GM12878 (cell line): Measurements from ENCODE around the gene RARB. TPM values are rescaled to one million over a fixed set of nuclear protein-coding genes. Genes with fewer than 3 reads are reported as not detected.

Experiments
- ATAC-seq: fragments of 200-7000 bp; cut with Tn5 transposase; 3 replicates; pipeline ENCODE4 v1.9.1; 2020; ENCODE audit warnings: mild to moderate bottlenecking, moderate library complexity
- BruUV-seq: library from RNA; stranded (reverse); fragments of 400-500 nt; replicated peaks from 2 replicates; lab custom pipeline; 2021; lab: Mats Ljungman, UMichigan
- CTCF ChIA-PET: fragments of 300-600 bp; sonication (Branson Sonifier 250); formaldehyde crosslinking; extraction: SDS; loops from one replicate; lab custom pipeline; 2021; ENCODE audit warnings: inconsistent platforms; lab: Yijun Ruan, JAX
- POLR2A ChIA-PET: fragments of 350-600 bp; formaldehyde crosslinking; extraction: SDS; loops from one replicate; lab custom pipeline; 2021; ENCODE audit warnings: inconsistent platforms; lab: Charles Lee
- RAD21 ChIA-PET: fragments of 300-600 bp; sonication (Branson Sonifier 250); formaldehyde crosslinking; loops from one replicate; lab custom pipeline; 2023; ENCODE audit warnings: antibody characterized with exemption; ENCODE audit not compliant: unreplicated experiment; lab: Charles Lee
- SMC1A ChIA-PET: fragments of 300-600 bp; sonication (Branson Sonifier 250); formaldehyde crosslinking; loops from one replicate; lab custom pipeline; 2023; ENCODE audit not compliant: unreplicated experiment, uncharacterized antibody; lab: Charles Lee
- DNase-seq: peaks from one replicate; pipeline ENCODE4 v3.0.0-alpha.2; 2011; ENCODE audit warnings: low read depth, low spot score
- FAIRE-seq: peaks from 3 replicates; lab custom pipeline; 2011; peaks lifted over from hg19 to GRCh38; lab: Jason Lieb, UNC
- H2AFZ ChIP-seq: 2 replicates; pipeline ENCODE4 v1.6.0; 2011; ENCODE audit warnings: low read depth, low read length, control low read depth; ENCODE audit not compliant: control insufficient read depth
- H3K27ac ChIP-seq: 2 replicates; pipeline ENCODE4 v1.5.1; 2011; ENCODE audit warnings: control low read depth; ENCODE audit not compliant: control insufficient read depth, insufficient read depth
- H3K27me3 ChIP-seq, 2 experiments: replicated peaks in 1 of 2; 2 replicates each; pipeline versions ENCODE4 v1.6.0 to v1.6.1; 2011; ENCODE audit warnings: low read length in 1 of 2; ENCODE audit not compliant: control insufficient read depth in 2 of 2, insufficient read depth in 2 of 2
- H3K36me3 ChIP-seq, 2 experiments: 2 replicates each; pipeline ENCODE4 v1.5.1; 2011; ENCODE audit warnings: low read length in 1 of 2; ENCODE audit not compliant: control insufficient read depth in 2 of 2, insufficient read depth in 2 of 2
- H3K4me1 ChIP-seq: 2 replicates; pipeline ENCODE4 v1.6.1; 2011; ENCODE audit warnings: mild to moderate bottlenecking, low read length, moderate library complexity, mixed read lengths; ENCODE audit not compliant: control insufficient read depth, insufficient read depth
- H3K4me2 ChIP-seq: 2 replicates; pipeline ENCODE4 v1.6.0; 2011; ENCODE audit warnings: control low read depth; ENCODE audit not compliant: control insufficient read depth, insufficient read depth
- H3K4me3 ChIP-seq: fragments of 200-600 bp; sonication (generic); 2 replicates; pipeline ENCODE4 v1.5.1; 2016
- H3K79me2 ChIP-seq: 2 replicates; pipeline ENCODE4 v1.6.0; 2011; ENCODE audit warnings: low read length; ENCODE audit not compliant: control insufficient read depth, insufficient read depth
- H3K9ac ChIP-seq: 2 replicates; pipeline ENCODE4 v1.8.0; 2011; ENCODE audit warnings: low read length, control low read depth, mixed read lengths; ENCODE audit not compliant: control insufficient read depth, insufficient read depth
- H3K9me3 ChIP-seq: replicated peaks from 3 replicates; pipeline ENCODE4 v1.5.1; 2011; ENCODE audit warnings: mild to moderate bottlenecking, low read length; ENCODE audit not compliant: control insufficient read depth, insufficient read depth
- H4K20me1 ChIP-seq: 2 replicates; pipeline ENCODE4 v1.6.0; 2011; ENCODE audit not compliant: control insufficient read depth, insufficient read depth
- CBX3 ChIP-seq: fragments of 200-600 bp; sonication (generic); IDR thresholded peaks from 2 replicates; pipeline ENCODE4 v1.6.1; 2016; ENCODE audit warnings: low read depth, borderline replicate concordance
- CTCF ChIP-seq, 3 experiments: IDR thresholded peaks in 2 of 3; conservative IDR thresholded peaks in 1 of 3; 2 replicates each; pipeline ENCODE4 v1.5.1; 2011; ENCODE audit warnings: low read depth in 3 of 3, low read length in 3 of 3, mild to moderate bottlenecking in 3 of 3, control low read depth in 2 of 3, moderate library complexity in 2 of 3, inconsistent platforms in 1 of 3, mixed read lengths in 1 of 3; ENCODE audit not compliant: control insufficient read depth in 2 of 3, insufficient read depth in 1 of 3; ENCODE audit errors: extremely low read depth in 1 of 3
- E2F8 ChIP-seq: fragments of 450-650 bp; IDR thresholded peaks from 2 replicates; pipeline ENCODE4 v1.6.1; 2018; ENCODE audit warnings: mild to moderate bottlenecking, low read depth, moderate library complexity; ENCODE audit not compliant: partially characterized antibody
- ELK1 ChIP-seq: IDR thresholded peaks from 2 replicates; pipeline ENCODE4 v1.6.1; 2012; ENCODE audit warnings: low read depth, low read length, improper control_type of control experiment
- GABPA ChIP-seq: IDR thresholded peaks from 2 replicates; pipeline ENCODE4 v1.6.1; 2014; ENCODE audit warnings: antibody characterized with exemption, low read depth, mild to moderate bottlenecking, inconsistent platforms
- HDAC2 ChIP-seq: fragments of 200-600 bp; sonication (generic); IDR thresholded peaks from 2 replicates; pipeline ENCODE4 v1.6.1; 2017
- KAT2A ChIP-seq: conservative IDR thresholded peaks from 2 replicates; pipeline ENCODE4 v1.6.1; 2011; ENCODE audit warnings: low read depth, low read length; ENCODE audit not compliant: control insufficient read depth
- NR2C1 ChIP-seq: fragments of 450-650 bp; IDR thresholded peaks from 2 replicates; pipeline ENCODE4 v1.6.1; 2017; ENCODE audit warnings: antibody characterized with exemption, mild to moderate bottlenecking, moderate library complexity
- NR2C2 ChIP-seq: IDR thresholded peaks from 2 replicates; pipeline ENCODE4 v1.6.1; 2011; ENCODE audit warnings: borderline replicate concordance, low read depth; ENCODE audit not compliant: control insufficient read depth, insufficient read length
- RFX5 ChIP-seq: IDR thresholded peaks from 2 replicates; pipeline ENCODE4 v1.6.1; 2011; ENCODE audit warnings: low read depth, low read length, improper control_type of control experiment
- SIX5 ChIP-seq: IDR thresholded peaks from 2 replicates; pipeline ENCODE4 v1.6.1; 2011; ENCODE audit warnings: mild to moderate bottlenecking, low read depth, low read length, moderate library complexity; ENCODE audit not compliant: severe bottlenecking
- SMC3 ChIP-seq: IDR thresholded peaks from 2 replicates; pipeline ENCODE4 v1.6.1; 2011; ENCODE audit warnings: low read length, improper control_type of control experiment, borderline replicate concordance
- YBX1 ChIP-seq: fragments of 450-650 bp; IDR thresholded peaks from 2 replicates; pipeline ENCODE4 v1.6.1; 2016; ENCODE audit warnings: antibody characterized with exemption
- YY1 ChIP-seq: IDR thresholded peaks from 2 replicates; pipeline ENCODE4 v1.6.1; 2011; ENCODE audit warnings: low read depth, mild to moderate bottlenecking, low read length
- WGBS: methylation state at CpG from one replicate; pipeline ENCODE4 v1.1.6; 2016; ENCODE audit warnings: low lambda C conversion rate; ENCODE audit not compliant: insufficient replicate concordance, insufficient coverage; ENCODE audit errors: missing lambda C conversion rate; 5-methylcytosine and 5-hydroxymethylcytosine counted together
- in situ Hi-C: fragments of 300-500 bp; cut with MboI; formaldehyde crosslinking; loops from 9 replicates; pipeline ENCODE4 v1.14.3; 2018; ENCODE audit warnings: mixed read lengths
- intact Hi-C: fragments of 100-400 bp; cut with micrococcal nuclease; formaldehyde crosslinking; loops from one replicate; pipeline ENCODE4 v1.14.2; 2022; ENCODE audit not compliant: unreplicated experiment
- polyA plus RNA-seq, 11 experiments: library from polyadenylated mRNA; depleted of rRNA in 4 of 11; unstranded in 6 of 11; stranded (reverse) in 5 of 11; fragments of >200 nt; fragmentation: Nextera tagmentation in 4 of 11; fragmentation: Illumina TruSeq in 1 of 11; extraction: Ambion mirVana in 4 of 11; extraction: Trizol in 1 of 11; gene quantifications; 1 replicate in 1 of 11; 2 replicates in 10 of 11; pipeline versions ENCODE4 v1.2.1 to v1.2.3, GENCODE V29; 2011 to 2016; ENCODE audit warnings: inconsistent platforms in 2 of 11, missing spikeins in 2 of 11, low read depth in 1 of 11
- total RNA-seq, 4 experiments: library from RNA; depleted of rRNA in 3 of 4; stranded (reverse); fragments of >200 nt in 3 of 4; fragmentation: Illumina TruSeq in 1 of 4; extraction: Trizol in 1 of 4; gene quantifications; 2 replicates each; pipeline versions ENCODE4 v1.2.1 to v1.2.3, GENCODE V29; 2013 to 2021
- TF ChIP-seq, protein P1 (sequence below): fragments of 450-650 bp; formaldehyde crosslinking; IDR thresholded peaks from 2 replicates; pipeline ENCODE4 v1.4.0; 2022; ENCODE audit warnings: mild to moderate bottlenecking, moderate library complexity

RARB gene
- total and polyA plus RNA-seq, 10 of the 15 experiments (the other 5 are each of a cell fraction or from before 2014, with no cell fraction given), result 0.05 to 0.06 TPM; not detected in 8

DNA sequence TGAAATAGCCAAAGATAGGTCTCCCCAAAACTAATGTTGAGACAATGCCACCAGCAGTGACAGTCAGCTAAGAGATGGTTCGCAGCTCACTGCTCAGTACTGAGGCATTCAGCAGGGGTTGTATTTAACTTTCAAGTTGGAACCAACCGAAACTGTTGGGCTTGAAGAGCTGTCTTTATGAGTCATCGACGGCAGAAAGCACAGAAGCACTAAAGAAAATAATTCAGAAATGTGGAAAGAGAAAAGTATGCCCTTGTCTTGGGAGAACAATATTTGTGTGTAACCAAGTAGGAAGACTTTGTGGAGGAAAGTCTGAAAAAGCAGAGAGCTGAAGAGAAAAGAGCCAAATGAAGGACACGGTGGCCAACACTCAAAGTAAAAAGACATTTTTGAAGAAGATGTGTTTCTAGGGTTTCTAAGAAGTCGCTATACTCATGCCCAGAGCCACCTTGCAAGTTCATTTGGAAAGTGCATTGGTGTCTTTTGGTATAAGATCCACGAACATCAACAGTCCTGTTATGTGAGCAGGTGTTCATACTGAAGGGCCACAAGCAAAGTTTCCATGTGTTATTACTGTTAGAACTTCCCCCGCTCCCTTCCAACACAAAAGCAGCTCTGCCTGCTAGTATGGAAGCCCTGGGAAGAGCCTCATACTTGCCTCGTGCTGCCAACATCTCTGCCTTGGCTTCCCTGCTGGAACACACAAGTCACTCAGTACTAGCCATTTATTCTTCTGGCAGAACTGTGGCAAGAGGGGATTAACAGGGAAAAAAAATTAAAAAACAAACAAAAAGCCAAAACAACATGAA, 4.1 kb upstream of the RARB start:
- in situ Hi-C loops, result no loop called here

More for the DNA sequence above, 4.1 kb upstream of the RARB start:
- Histone ChIP-seq H4K20me1 (no peaks in the 10 kb centered on the region), H3K9ac (no peak overlapping the region), H3K36me3 (no peaks in the 10 kb centered on the region), H3K9me3 (no peaks in the 10 kb centered on the region), H3K27me3 (peaks cover 2 to 12% of the 10 kb centered on the region in 2 experiments), H3K4me3 (no peak overlapping the region), H3K79me2 (no peaks in the 10 kb centered on the region), H3K27ac (no peak overlapping the region), H2AFZ (no peak overlapping the region), H3K4me2 (no peak overlapping the region), H3K4me1 (no peaks in the 10 kb centered on the region)
- RAD21 ChIA-PET, result no interaction called here
- no peak for DNase-seq
- peak; percentile 31; the same call in 2 of the 3 replicates for ATAC-seq
- intact Hi-C loops, result no loop called here
- POLR2A ChIA-PET, result no interaction called here
- 16% methylated on average over 9 of the region's 9 CpGs for WGBS
- TF ChIP-seq SIX5 (no peak), CTCF (IDR thresholded peaks at IDR 0.05 in 2 of 3, conservative IDR thresholded peaks at IDR 0.05 in 1 of 3; ENCODE audit: control insufficient read depth in 2 of 3, extremely low read depth in 1 of 3, insufficient read depth in 1 of 3, low read depth in 3 of 3, low read length in 3 of 3) (no peak), YY1 (no peak), ELK1 (no peak), E2F8 (no peak), HDAC2 (no peak), GABPA (no peak), YBX1 (no peak), NR2C1 (no peak), KAT2A (no peak), CBX3 (no peak), SMC3 (no peak), RFX5 (no peak), NR2C2 (no peak)
- TF ChIP-seq, protein P1, sequence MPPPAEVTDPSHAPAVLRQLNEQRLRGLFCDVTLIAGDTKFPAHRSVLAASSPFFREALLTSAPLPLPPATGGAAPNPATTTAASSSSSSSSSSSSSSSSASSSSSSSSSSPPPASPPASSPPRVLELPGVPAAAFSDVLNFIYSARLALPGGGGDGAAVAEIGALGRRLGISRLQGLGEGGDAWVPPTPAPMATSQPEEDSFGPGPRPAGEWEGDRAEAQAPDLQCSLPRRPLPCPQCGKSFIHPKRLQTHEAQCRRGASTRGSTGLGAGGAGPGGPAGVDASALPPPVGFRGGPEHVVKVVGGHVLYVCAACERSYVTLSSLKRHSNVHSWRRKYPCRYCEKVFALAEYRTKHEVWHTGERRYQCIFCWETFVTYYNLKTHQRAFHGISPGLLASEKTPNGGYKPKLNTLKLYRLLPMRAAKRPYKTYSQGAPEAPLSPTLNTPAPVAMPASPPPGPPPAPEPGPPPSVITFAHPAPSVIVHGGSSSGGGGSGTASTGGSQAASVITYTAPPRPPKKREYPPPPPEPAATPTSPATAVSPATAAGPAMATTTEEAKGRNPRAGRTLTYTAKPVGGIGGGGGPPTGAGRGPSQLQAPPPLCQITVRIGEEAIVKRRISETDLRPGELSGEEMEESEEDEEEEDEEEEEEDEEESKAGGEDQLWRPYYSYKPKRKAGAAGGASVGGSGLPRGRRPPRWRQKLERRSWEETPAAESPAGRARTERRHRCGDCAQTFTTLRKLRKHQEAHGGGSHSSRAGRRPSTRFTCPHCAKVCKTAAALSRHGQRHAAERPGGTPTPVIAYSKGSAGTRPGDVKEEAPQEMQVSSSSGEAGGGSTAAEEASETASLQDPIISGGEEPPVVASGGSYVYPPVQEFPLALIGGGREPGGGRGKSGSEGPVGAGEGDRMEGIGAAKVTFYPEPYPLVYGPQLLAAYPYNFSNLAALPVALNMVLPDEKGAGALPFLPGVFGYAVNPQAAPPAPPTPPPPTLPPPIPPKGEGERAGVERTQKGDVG (CRISPR knock-in tag), result no peak
- CTCF ChIA-PET, result no interaction called here
- no peak for FAIRE-seq
- BruUV-seq, result no TSS peak
- SMC1A ChIA-PET, result no interaction called here
